Naive thymus-derived CD4-positive, alpha-beta T cell (primary cell): ENCODE measurements around the gene GHRH. TPM values are rescaled to one million over a fixed set of nuclear protein-coding genes. Genes with fewer than 3 reads are reported as not detected.

Source experiments
- ATAC-seq: fragments of 150-1000 bp; cut with Tn5 transposase; 2 replicates; pipeline ENCODE4 v1.10.0; 2021; ENCODE audit warnings: mild to moderate bottlenecking, moderate library complexity
- CTCF ChIA-PET: fragments of 350-600 bp; sonication (Branson Sonifier 250); formaldehyde crosslinking; loops from one replicate; lab custom pipeline; 2021; ENCODE audit warnings: antibody characterized with exemption; lab: Charles Lee
- POLR2A ChIA-PET: fragments of 350-600 bp; sonication (Branson Sonifier 250); formaldehyde crosslinking; loops from one replicate; lab custom pipeline; 2021; ENCODE audit warnings: antibody characterized with exemption, inconsistent platforms; lab: Charles Lee
- DNase-seq, 9 donors: peaks; one replicate each; pipeline versions ENCODE4 v3.0.0 to v3.0.0-alpha.2; 2020 to 2022; ENCODE audit warnings: mixed read lengths in 1 of 9
- H3K27ac ChIP-seq: one replicate; pipeline ENCODE4 v1.7.0; 2013; ENCODE audit warnings: mild to moderate bottlenecking, low read depth, low read length, moderate library complexity
- H3K27me3 ChIP-seq, 2 donors: one replicate each; pipeline ENCODE4 v1.7.0; 2013; ENCODE audit warnings: low read length in 2 of 2, mild to moderate bottlenecking in 2 of 2, moderate library complexity in 2 of 2; ENCODE audit not compliant: control insufficient read depth in 2 of 2, insufficient read depth in 2 of 2
- H3K36me3 ChIP-seq, 3 experiments: 1 replicate in 2 of 3; 2 replicates in 1 of 3; pipeline ENCODE4 v1.7.0; 2013; ENCODE audit warnings: low read length in 3 of 3, mild to moderate bottlenecking in 3 of 3, moderate library complexity in 1 of 3; ENCODE audit not compliant: insufficient read depth in 3 of 3, control insufficient read depth in 2 of 3
- H3K4me1 ChIP-seq, 2 donors: one replicate each; pipeline ENCODE4 v1.7.0; 2013; ENCODE audit warnings: low read length in 2 of 2, mild to moderate bottlenecking in 2 of 2, moderate library complexity in 1 of 2; ENCODE audit not compliant: control insufficient read depth in 2 of 2, insufficient read depth in 2 of 2
- H3K4me3 ChIP-seq: 2 replicates; pipeline ENCODE4 v1.7.0; 2013; ENCODE audit warnings: mild to moderate bottlenecking, low read length
- H3K9me3 ChIP-seq, 3 experiments: 1 replicate in 2 of 3; 2 replicates in 1 of 3; pipeline ENCODE4 v1.7.0; 2013; ENCODE audit warnings: low read length in 3 of 3; ENCODE audit not compliant: control insufficient read depth in 2 of 3
- H3K27ac Mint-ChIP-seq, 9 donors: one replicate each; pipeline ENCODE4 v1.8.0; 2020 to 2022; ENCODE audit warnings: mixed read lengths in 9 of 9, mild to moderate bottlenecking in 8 of 9, moderate library complexity in 5 of 9, inconsistent platforms in 2 of 9
- H3K27me3 Mint-ChIP-seq, 5 donors: one replicate each; pipeline ENCODE4 v1.8.0; 2021 to 2022; ENCODE audit warnings: mixed read lengths in 5 of 5, mild to moderate bottlenecking in 1 of 5
- H3K36me3 Mint-ChIP-seq, 5 donors: one replicate each; pipeline ENCODE4 v1.8.0; 2020 to 2022; ENCODE audit warnings: mixed read lengths in 5 of 5, mild to moderate bottlenecking in 3 of 5, inconsistent platforms in 1 of 5
- H3K4me1 Mint-ChIP-seq, 7 donors: one replicate each; pipeline ENCODE4 v1.8.0; 2020 to 2022; ENCODE audit warnings: mixed read lengths in 7 of 7, mild to moderate bottlenecking in 3 of 7, inconsistent platforms in 1 of 7
- H3K4me3 Mint-ChIP-seq, 10 donors: one replicate each; pipeline ENCODE4 v1.8.0; 2020 to 2022; ENCODE audit warnings: mild to moderate bottlenecking in 10 of 10, mixed read lengths in 10 of 10, moderate library complexity in 6 of 10, inconsistent platforms in 2 of 10
- H3K9me3 Mint-ChIP-seq, 11 donors: one replicate each; pipeline ENCODE4 v1.8.0; 2020 to 2022; ENCODE audit warnings: mixed read lengths in 11 of 11, mild to moderate bottlenecking in 4 of 11, inconsistent platforms in 1 of 11, moderate library complexity in 1 of 11
- intact Hi-C, 2 donors: fragments of 100-400 bp; cut with micrococcal nuclease; formaldehyde crosslinking; loops; one replicate each; pipeline ENCODE4 v1.15.1; 2023
- polyA plus RNA-seq, 2 donors: library from polyadenylated mRNA; unstranded; fragments of 300-500 nt; fragmentation: Illumina TruSeq; gene quantifications; one replicate each; pipeline ENCODE4 v1.2.3, GENCODE V29; 2021
- total RNA-seq, 6 experiments: library from RNA in 5 of 6; stranded (reverse) in 5 of 6; gene quantifications; 1 replicate in 5 of 6; 2 replicates in 1 of 6; pipeline ENCODE4 v1.2.3 and lab custom pipeline; 2021 to 2026

GHRH gene
- total and polyA plus RNA-seq, 7 experiments from 2014 or later, result not detected

GRCh38 chr20:37298190-37298939 lies 36.8 kb upstream of the GHRH start:
- Histone ChIP-seq H3K4me3 (no peak overlapping the region), H3K9me3 (no peaks in the 10 kb centered on the region), H3K4me1 (peaks cover 0 to 4% of the 10 kb centered on the region in 2 donors), H3K27me3 (no peaks in the 10 kb centered on the region), H3K27ac (no peak overlapping the region), H3K36me3 (peaks cover 3 to 32% (median 9%) of the 10 kb centered on the region in 3 experiments)
- CTCF ChIA-PET, result interaction anchor here (0.7 to 1.6 kb wide), 2 partner anchors 27 to 182 kb away, joined by 3 to 4 read pairs; no protein-coding TSS in a partner anchor
- ATAC-seq (no peak), DNase-seq (no peak)
- intact Hi-C loops, result no loop called here
- Mint-ChIP-seq H3K36me3 (peaks cover 14 to 52% (median 47%) of the 10 kb centered on the region in 5 donors), H3K9me3 (peaks cover 0 to 4% (median 0%) of the 10 kb centered on the region in 11 donors), H3K4me1 (peaks cover 28 to 57% (median 48%) of the 10 kb centered on the region in 7 donors), H3K27ac (peak overlapping the region in 1 of 9 donors; percentile 5), H3K27me3 (no peaks in the 10 kb centered on the region), H3K4me3 (no peak overlapping the region)
- POLR2A ChIA-PET, result interaction anchor here (1.5 kb wide), 1 partner anchor 8 kb away, joined by 6 read pairs; the partner anchor contains the start of gene MANBAL

- Histone ChIP-seq H3K9me3 (no peaks in the 10 kb centered on the region), H3K4me1 (peaks cover 0 to 4% of the 10 kb centered on the region in 2 donors), H3K27me3 (no peaks in the 10 kb centered on the region), H3K4me3 (no peak overlapping the region), H3K27ac (no peak overlapping the region), H3K36me3 (peaks cover 3 to 25% (median 7%) of the 10 kb centered on the region in 3 experiments)
- intact Hi-C loops, result no loop called here
- Mint-ChIP-seq H3K9me3 (peaks cover 0 to 8% (median 0%) of the 10 kb centered on the region in 11 donors), H3K4me1 (peaks cover 33 to 65% (median 50%) of the 10 kb centered on the region in 7 donors), H3K27me3 (no peaks in the 10 kb centered on the region), H3K36me3 (peaks cover 18 to 57% (median 51%) of the 10 kb centered on the region in 5 donors), H3K27ac (peak overlapping the region in 1 of 9 donors; percentile 42), H3K4me3 (no peak overlapping the region)
- ChIA-PET CTCF (interaction anchor here (1.1 kb wide), 1 partner anchor 88 kb away, joined by 4 read pairs; no protein-coding TSS in a partner anchor), POLR2A (interaction anchor here (0.5 kb wide), 1 partner anchor 105 kb away, joined by 3 read pairs; no protein-coding TSS in a partner anchor)
- ATAC-seq (no peak), DNase-seq (no peak)
These were observed 35.6 kb upstream of the GHRH start for GRCh38 chr20:37297066-37297736.

GRCh38 chr20:37296371-37296770 lies 34.8 kb upstream of the GHRH start:
- H3K36me3 Mint-ChIP-seq, result peaks cover 15 to 52% (median 43%) of the 10 kb centered on the region in 5 donors
- peak overlapping the region in 3 of 9 donors; percentile 13 to 54 (median 44) for H3K27ac Mint-ChIP-seq
- peaks cover 31 to 64% (median 52%) of the 10 kb centered on the region in 7 donors for H3K4me1 Mint-ChIP-seq
- peaks cover 0 to 17% (median 0%) of the 10 kb centered on the region in 3 experiments for H3K36me3 ChIP-seq
- CTCF ChIA-PET, result no interaction called here
- H3K4me3 Mint-ChIP-seq, result peak overlapping the region in 4 of 10 donors; percentile 23 to 48 (median 39)
- H3K9me3 Mint-ChIP-seq, result peaks cover 0 to 8% (median 0%) of the 10 kb centered on the region in 11 donors
- peaks cover under 1 to 4% of the 10 kb centered on the region in 2 donors for H3K4me1 ChIP-seq
- H3K27me3 ChIP-seq, result no peaks in the 10 kb centered on the region
- no peak overlapping the region for H3K4me3 ChIP-seq
- intact Hi-C loops, result no loop called here
- no peak overlapping the region for H3K27ac ChIP-seq
- DNase-seq (no peak), ATAC-seq (no peak)
- no peaks in the 10 kb centered on the region for H3K9me3 ChIP-seq
- POLR2A ChIA-PET, result interaction anchor here (0.5 kb wide), 1 partner anchor 104 kb away, joined by 3 read pairs; no protein-coding TSS in a partner anchor
- H3K27me3 Mint-ChIP-seq, result no peaks in the 10 kb centered on the region

- ChIA-PET POLR2A (no interaction called here), CTCF (no interaction called here)
- Histone ChIP-seq H3K9me3 (no peaks in the 10 kb centered on the region), H3K27ac (no peak overlapping the region), H3K4me3 (no peak overlapping the region), H3K36me3 (peaks cover 0 to 13% (median 0%) of the 10 kb centered on the region in 3 experiments), H3K27me3 (no peaks in the 10 kb centered on the region), H3K4me1 (peaks cover 6 to 7% of the 10 kb centered on the region in 2 donors)
- DNase-seq (no peak), ATAC-seq (no peak)
- intact Hi-C loops, result no loop called here
- Mint-ChIP-seq H3K36me3 (peaks cover 14 to 46% (median 43%) of the 10 kb centered on the region in 5 donors), H3K27me3 (no peaks in the 10 kb centered on the region), H3K4me1 (peaks cover 36 to 70% (median 57%) of the 10 kb centered on the region in 7 donors), H3K27ac (peak overlapping the region in 1 of 9 donors; percentile 61), H3K9me3 (peaks cover 0 to 8% (median 0%) of the 10 kb centered on the region in 11 donors), H3K4me3 (peak overlapping the region in 3 of 10 donors; percentile 0 to 30 (median 22))
These were observed 34.0 kb upstream of the GHRH start for GRCh38 chr20:37295595-37295994.

- no peak overlapping the region for H3K27ac Mint-ChIP-seq
- peak overlapping the region in 1 of 10 donors; percentile 3 for H3K4me3 Mint-ChIP-seq
- H3K9me3 Mint-ChIP-seq, result peaks cover 0 to 8% (median 0%) of the 10 kb centered on the region in 11 donors
- H3K4me1 Mint-ChIP-seq, result peaks cover 35 to 68% (median 61%) of the 10 kb centered on the region in 7 donors
- Histone ChIP-seq H3K36me3 (peaks cover 0 to 13% (median 0%) of the 10 kb centered on the region in 3 experiments), H3K27ac (no peak overlapping the region), H3K4me3 (no peak overlapping the region), H3K27me3 (no peaks in the 10 kb centered on the region), H3K4me1 (peaks cover 12 to 13% of the 10 kb centered on the region in 2 donors), H3K9me3 (no peaks in the 10 kb centered on the region)
- H3K36me3 Mint-ChIP-seq, result peaks cover 9 to 42% (median 38%) of the 10 kb centered on the region in 5 donors
- DNase-seq (no peak), ATAC-seq (peak; percentile 32)
- CTCF ChIA-PET, result no interaction called here
- intact Hi-C loops, result no loop called here
- no peaks in the 10 kb centered on the region for H3K27me3 Mint-ChIP-seq
- POLR2A ChIA-PET, result no interaction called here
These were observed 33.4 kb upstream of the GHRH start for GRCh38 chr20:37295001-37295400.

GRCh38 chr20:37294262-37294981 lies 32.8 kb upstream of the GHRH start:
- H3K27me3 ChIP-seq, result no peaks in the 10 kb centered on the region
- no peak overlapping the region for H3K4me3 ChIP-seq
- Mint-ChIP-seq H3K27ac (peak overlapping the region in 1 of 9 donors; percentile 39), H3K36me3 (peaks cover 9 to 40% (median 35%) of the 10 kb centered on the region in 5 donors), H3K9me3 (peaks cover 0 to 8% (median 0%) of the 10 kb centered on the region in 11 donors), H3K27me3 (no peaks in the 10 kb centered on the region), H3K4me1 (peaks cover 34 to 69% (median 62%) of the 10 kb centered on the region in 7 donors), H3K4me3 (peak overlapping the region in 1 of 10 donors; percentile 3)
- ChIA-PET POLR2A (no interaction called here), CTCF (no interaction called here)
- DNase-seq (no peak), ATAC-seq (peak; percentile 52)
- H3K36me3 ChIP-seq, result peaks cover 0 to 10% (median 0%) of the 10 kb centered on the region in 3 experiments
- H3K27ac ChIP-seq, result no peak overlapping the region
- peaks cover 13 to 14% of the 10 kb centered on the region in 2 donors for H3K4me1 ChIP-seq
- intact Hi-C loops, result no loop called here
- no peaks in the 10 kb centered on the region for H3K9me3 ChIP-seq
